Type B pancreatic cell (in vitro differentiated cells): Measurements from ENCODE around the gene RPS14. TPM values are rescaled to one million over a fixed set of nuclear protein-coding genes. Genes with fewer than 3 reads are reported as not detected.

ENCODE experiments used
- DNase-seq: peaks from one replicate; pipeline ENCODE4 v3.0.0; 2021; ENCODE audit warnings: mixed read lengths; ENCODE audit not compliant: unreplicated experiment; ENCODE audit errors: extremely low spot score
- H3K27ac Mint-ChIP-seq: 2 replicates; pipeline ENCODE4 v1.8.0; 2021; ENCODE audit warnings: mild to moderate bottlenecking, mixed read lengths
- H3K27me3 Mint-ChIP-seq: 2 replicates; pipeline ENCODE4 v1.8.0; 2021; ENCODE audit warnings: mixed read lengths
- H3K36me3 Mint-ChIP-seq: 2 replicates; pipeline ENCODE4 v1.8.0; 2021; ENCODE audit warnings: mixed read lengths
- H3K4me1 Mint-ChIP-seq: one replicate; pipeline ENCODE4 v1.8.0; 2021; ENCODE audit warnings: mixed read lengths; ENCODE audit not compliant: unreplicated experiment
- H3K4me3 Mint-ChIP-seq: 2 replicates; pipeline ENCODE4 v1.8.0; 2021; ENCODE audit warnings: mild to moderate bottlenecking, mixed read lengths
- H3K9me3 Mint-ChIP-seq: 2 replicates; pipeline ENCODE4 v1.8.0; 2021; ENCODE audit warnings: mixed read lengths
- total RNA-seq: library from RNA; stranded (reverse); gene quantifications from 2 replicates; pipeline ENCODE4 v1.2.1, GENCODE V29; 2021; ENCODE audit warnings: low replicate concordance
- TF ChIP-seq, protein P1 (sequence below): fragments of 200-600 bp; sonication (generic); conservative IDR thresholded peaks from 2 replicates; pipeline ENCODE4 v1.5.0; 2021; ENCODE audit warnings: antibody characterized with exemption, mild to moderate bottlenecking

The RPS14 gene
- total RNA-seq, 1 donor from 2014 or later = 2,469 TPM

DNA sequence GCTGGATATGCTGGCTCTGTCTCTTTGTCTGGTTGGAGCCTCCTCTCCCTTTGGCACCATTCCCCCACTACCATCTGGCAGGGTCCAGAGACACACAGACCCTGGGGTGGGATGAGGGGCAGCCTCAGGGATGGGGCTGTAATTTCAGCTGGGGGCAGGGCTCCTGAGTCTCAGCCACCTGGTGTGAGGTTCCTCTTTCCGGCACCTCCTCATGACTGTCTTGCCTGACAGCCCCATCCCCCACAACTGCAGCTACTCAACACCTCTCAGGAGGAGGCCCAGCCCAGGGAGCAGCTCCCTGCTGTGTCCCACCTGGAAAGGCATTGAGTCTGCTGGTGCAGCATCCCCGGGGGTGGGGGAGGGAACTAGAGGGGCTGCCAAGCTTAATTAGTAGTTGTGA is 11.7 kb upstream of the RPS14 start:
- H3K27me3 Mint-ChIP-seq = no peaks in the 10 kb centered on the region
- H3K9me3 Mint-ChIP-seq = no peaks in the 10 kb centered on the region
- H3K27ac Mint-ChIP-seq = no peak overlapping the region
- DNase-seq = no peak
- peaks cover 3% of the 10 kb centered on the region for H3K4me1 Mint-ChIP-seq
- H3K36me3 Mint-ChIP-seq = no peaks in the 10 kb centered on the region
- no peak overlapping the region for H3K4me3 Mint-ChIP-seq
- TF ChIP-seq, protein P1, sequence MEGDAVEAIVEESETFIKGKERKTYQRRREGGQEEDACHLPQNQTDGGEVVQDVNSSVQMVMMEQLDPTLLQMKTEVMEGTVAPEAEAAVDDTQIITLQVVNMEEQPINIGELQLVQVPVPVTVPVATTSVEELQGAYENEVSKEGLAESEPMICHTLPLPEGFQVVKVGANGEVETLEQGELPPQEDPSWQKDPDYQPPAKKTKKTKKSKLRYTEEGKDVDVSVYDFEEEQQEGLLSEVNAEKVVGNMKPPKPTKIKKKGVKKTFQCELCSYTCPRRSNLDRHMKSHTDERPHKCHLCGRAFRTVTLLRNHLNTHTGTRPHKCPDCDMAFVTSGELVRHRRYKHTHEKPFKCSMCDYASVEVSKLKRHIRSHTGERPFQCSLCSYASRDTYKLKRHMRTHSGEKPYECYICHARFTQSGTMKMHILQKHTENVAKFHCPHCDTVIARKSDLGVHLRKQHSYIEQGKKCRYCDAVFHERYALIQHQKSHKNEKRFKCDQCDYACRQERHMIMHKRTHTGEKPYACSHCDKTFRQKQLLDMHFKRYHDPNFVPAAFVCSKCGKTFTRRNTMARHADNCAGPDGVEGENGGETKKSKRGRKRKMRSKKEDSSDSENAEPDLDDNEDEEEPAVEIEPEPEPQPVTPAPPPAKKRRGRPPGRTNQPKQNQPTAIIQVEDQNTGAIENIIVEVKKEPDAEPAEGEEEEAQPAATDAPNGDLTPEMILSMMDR = no peak

GRCh38 chr5:150460781-150461180 is 11.2 kb upstream of the RPS14 start:
- H3K27me3 Mint-ChIP-seq = no peaks in the 10 kb centered on the region
- H3K4me1 Mint-ChIP-seq = peaks cover 3% of the 10 kb centered on the region
- no peaks in the 10 kb centered on the region for H3K36me3 Mint-ChIP-seq
- no peak for DNase-seq
- TF ChIP-seq, protein P1 = no peak
- H3K4me3 Mint-ChIP-seq = no peak overlapping the region
- H3K27ac Mint-ChIP-seq = peak overlapping the region; percentile 11
- H3K9me3 Mint-ChIP-seq = no peaks in the 10 kb centered on the region

GRCh38 chr5:150458802-150459557 is 9.4 kb upstream of the RPS14 start:
- H3K4me1 Mint-ChIP-seq = peaks cover 3% of the 10 kb centered on the region
- TF ChIP-seq, protein P1 = peak; percentile 95
- no peaks in the 10 kb centered on the region for H3K27me3 Mint-ChIP-seq
- H3K36me3 Mint-ChIP-seq = no peaks in the 10 kb centered on the region
- peak overlapping the region; percentile 57 for H3K4me3 Mint-ChIP-seq
- H3K9me3 Mint-ChIP-seq = no peaks in the 10 kb centered on the region
- DNase-seq = peak; percentile 90
- no peak overlapping the region for H3K27ac Mint-ChIP-seq

DNA sequence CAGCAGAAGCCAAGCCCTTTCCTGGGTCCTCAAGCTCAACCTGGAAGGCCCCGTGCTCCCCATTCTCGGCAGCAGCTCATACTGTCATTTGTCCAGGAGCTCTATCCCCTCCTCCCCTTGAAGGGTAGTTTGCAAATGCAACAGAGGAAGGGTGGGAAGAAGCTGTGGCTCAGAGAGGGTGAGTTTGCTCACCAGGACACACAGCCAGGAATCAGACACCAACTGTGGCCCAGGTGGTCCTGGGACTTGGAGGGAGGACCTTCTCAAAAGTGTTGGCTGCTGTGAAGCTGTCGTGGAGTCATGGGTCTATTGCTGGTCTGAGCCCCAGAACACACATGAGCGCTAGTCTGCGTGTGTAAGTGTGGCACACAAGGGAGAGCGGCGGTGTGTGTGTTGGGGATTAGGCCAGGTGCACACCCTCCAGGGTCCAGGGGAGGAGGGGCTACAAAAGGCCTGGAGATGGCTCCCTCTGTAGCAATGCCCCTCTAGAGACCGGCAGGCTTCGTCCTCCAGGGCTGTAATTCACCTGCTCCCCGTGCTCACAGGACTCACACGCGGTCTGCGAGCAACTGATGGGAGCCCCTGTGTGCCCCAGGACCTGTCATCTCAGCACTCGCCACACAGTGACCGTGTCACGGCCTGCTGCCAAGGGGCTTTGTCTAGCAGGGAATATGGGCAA is 8.2 kb upstream of the RPS14 start:
- Mint-ChIP-seq H3K4me1 (no peaks in the 10 kb centered on the region), H3K4me3 (no peak overlapping the region), H3K27ac (no peak overlapping the region), H3K36me3 (no peaks in the 10 kb centered on the region), H3K27me3 (no peaks in the 10 kb centered on the region), H3K9me3 (no peaks in the 10 kb centered on the region)
- DNase-seq = no peak
- TF ChIP-seq, protein P1 = no peak

DNA sequence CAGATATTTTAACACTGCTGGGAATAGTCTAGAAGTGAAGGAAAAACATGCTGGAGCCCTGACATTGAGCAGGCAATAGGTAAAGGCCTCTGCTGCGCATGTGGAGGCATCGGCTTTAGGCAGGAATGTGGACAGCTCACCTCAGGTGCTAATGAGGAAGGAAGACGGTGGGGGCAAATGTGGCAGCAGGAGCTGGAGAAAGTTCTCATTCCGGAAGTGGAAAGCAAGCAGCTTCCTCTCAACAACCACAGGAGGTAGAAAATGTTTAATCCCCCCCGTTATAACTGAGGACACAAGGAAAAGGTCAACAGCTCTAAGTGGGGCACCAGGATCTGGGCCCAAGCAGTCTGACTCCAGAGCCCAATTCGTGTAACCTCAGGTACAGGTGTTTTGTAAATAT is 7.6 kb upstream of the RPS14 start:
- no peak for DNase-seq
- no peak overlapping the region for H3K27ac Mint-ChIP-seq

More for the DNA sequence above, 7.6 kb upstream of the RPS14 start:
- H3K9me3 Mint-ChIP-seq = no peaks in the 10 kb centered on the region
- no peaks in the 10 kb centered on the region for H3K36me3 Mint-ChIP-seq
- no peaks in the 10 kb centered on the region for H3K27me3 Mint-ChIP-seq
- H3K4me3 Mint-ChIP-seq = no peak overlapping the region
- TF ChIP-seq, protein P1 = no peak
- H3K4me1 Mint-ChIP-seq = no peaks in the 10 kb centered on the region
